Measurements from ENCODE around the gene ZNF740. TPM values are rescaled to one million over a fixed set of nuclear protein-coding genes. Genes with fewer than 3 reads are reported as not detected.
A peak's percentile ranks its signal among the peaks of the same experiment; 100 is the strongest.

Gene ZNF740
- total and polyA plus RNA-seq, 10 of the 15 experiments (the other 5 are each of a cell fraction or from before 2014, with no cell fraction given), result 1.4 to 33.6 (median 11.3) TPM

- ChIA-PET SMC1A (ENCODE audit: uncharacterized antibody, unreplicated experiment) (interaction anchor here (0.6 kb wide), 1 partner anchor 71 kb away, joined by 3 read pairs; no protein-coding TSS in a partner anchor), RAD21 (ENCODE audit: unreplicated experiment) (interaction anchor here (1.7 kb wide), 1 partner anchor 34 kb away, joined by 5 read pairs; no protein-coding TSS in a partner anchor), POLR2A (interaction anchor here (0.7 to 2.1 kb wide), 3 partner anchors 9 to 34 kb away, joined by 3 to 6 read pairs (median 4); no protein-coding TSS in a partner anchor), CTCF (interaction anchor here (0.9 to 1.9 kb wide), 6 partner anchors 7 to 95 kb away, joined by 4 to 9 read pairs (median 8); no protein-coding TSS in a partner anchor)
- ATAC-seq, result no peak
- BruUV-seq (replicated peaks), result no TSS peak
- peaks cover 47 to 74% of the 10 kb centered on the region in 2 experiments for H3K36me3 ChIP-seq (ENCODE audit: control insufficient read depth in 2 of 2, insufficient read depth in 2 of 2, low read length in 1 of 2)
- H2AFZ ChIP-seq (ENCODE audit: control insufficient read depth, low read depth, low read length), result no peak overlapping the region
- H3K9ac ChIP-seq (ENCODE audit: control insufficient read depth, insufficient read depth, low read length), result no peak overlapping the region
- no peak overlapping the region for H3K4me2 ChIP-seq (ENCODE audit: control insufficient read depth, insufficient read depth)
- FAIRE-seq, result no peak
- H3K79me2 ChIP-seq (ENCODE audit: control insufficient read depth, insufficient read depth, low read length), result peaks cover 4% of the 10 kb centered on the region
- H3K4me1 ChIP-seq (ENCODE audit: control insufficient read depth, insufficient read depth, low read length), result peaks cover 12% of the 10 kb centered on the region
- H3K27me3 ChIP-seq (replicated peaks in 1 of 2; ENCODE audit: control insufficient read depth in 2 of 2, insufficient read depth in 2 of 2, low read length in 1 of 2), result no peaks in the 10 kb centered on the region
- H3K4me3 ChIP-seq, result no peak overlapping the region
- TF ChIP-seq, protein P1, sequence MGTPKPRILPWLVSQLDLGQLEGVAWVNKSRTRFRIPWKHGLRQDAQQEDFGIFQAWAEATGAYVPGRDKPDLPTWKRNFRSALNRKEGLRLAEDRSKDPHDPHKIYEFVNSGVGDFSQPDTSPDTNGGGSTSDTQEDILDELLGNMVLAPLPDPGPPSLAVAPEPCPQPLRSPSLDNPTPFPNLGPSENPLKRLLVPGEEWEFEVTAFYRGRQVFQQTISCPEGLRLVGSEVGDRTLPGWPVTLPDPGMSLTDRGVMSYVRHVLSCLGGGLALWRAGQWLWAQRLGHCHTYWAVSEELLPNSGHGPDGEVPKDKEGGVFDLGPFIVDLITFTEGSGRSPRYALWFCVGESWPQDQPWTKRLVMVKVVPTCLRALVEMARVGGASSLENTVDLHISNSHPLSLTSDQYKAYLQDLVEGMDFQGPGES (IDR thresholded peaks at IDR 0.05), result no peak
- TF ChIP-seq MTA3 (IDR thresholded peaks at IDR 0.05; ENCODE audit: borderline replicate concordance, low read length) (peak; percentile 32; the same call in 1 of the 2 replicates), POLR2A (IDR thresholded peaks at IDR 0.05; ENCODE audit: low read depth, low read length) (peak; percentile 62)
- H3K27ac ChIP-seq (ENCODE audit: control insufficient read depth, insufficient read depth), result no peak overlapping the region
- DNase-seq (ENCODE audit: low read depth, low spot score), result no peak
- intact Hi-C loops (cut with micrococcal nuclease; ENCODE audit: unreplicated experiment) (no loop called here), in situ Hi-C loops (cut with MboI) (no loop called here)
- 83% methylated on average over 11 of the region's 11 CpGs for WGBS (ENCODE audit: insufficient coverage, insufficient replicate concordance, low lambda C conversion rate, missing lambda C conversion rate)
- H3K9me3 ChIP-seq (replicated peaks; ENCODE audit: control insufficient read depth, insufficient read depth, low read length), result no peaks in the 10 kb centered on the region
- H4K20me1 ChIP-seq (ENCODE audit: control insufficient read depth, insufficient read depth), result no peaks in the 10 kb centered on the region
Measured at GRCh38 chr12:53193985-53194716, 13.6 kb downstream of the ZNF740 start.

GRCh38 chr12:53194973-53195372 is 14.5 kb downstream of the ZNF740 start:
- peaks cover 51 to 74% of the 10 kb centered on the region in 2 experiments for H3K36me3 ChIP-seq (ENCODE audit: control insufficient read depth in 2 of 2, insufficient read depth in 2 of 2, low read length in 1 of 2)

More at GRCh38 chr12:53194973-53195372, 14.5 kb downstream of the ZNF740 start:
- 100% methylated on average over 1 of the region's 1 CpG for WGBS (ENCODE audit: insufficient coverage, insufficient replicate concordance, low lambda C conversion rate, missing lambda C conversion rate)
- RAD21 ChIA-PET (ENCODE audit: unreplicated experiment), result interaction anchor here (1.2 to 1.7 kb wide), 2 partner anchors 14 to 35 kb away, joined by 4 to 5 read pairs; no protein-coding TSS in a partner anchor
- Histone ChIP-seq H4K20me1 (ENCODE audit: control insufficient read depth, insufficient read depth) (no peaks in the 10 kb centered on the region), H3K27me3 (replicated peaks in 1 of 2; ENCODE audit: control insufficient read depth in 2 of 2, insufficient read depth in 2 of 2, low read length in 1 of 2) (no peaks in the 10 kb centered on the region), H3K4me1 (ENCODE audit: control insufficient read depth, insufficient read depth, low read length) (peaks cover 17% of the 10 kb centered on the region), H3K4me3 (no peak overlapping the region), H3K9me3 (replicated peaks; ENCODE audit: control insufficient read depth, insufficient read depth, low read length) (no peaks in the 10 kb centered on the region), H2AFZ (ENCODE audit: control insufficient read depth, low read depth, low read length) (no peak overlapping the region), H3K4me2 (ENCODE audit: control insufficient read depth, insufficient read depth) (no peak overlapping the region), H3K9ac (ENCODE audit: control insufficient read depth, insufficient read depth, low read length) (no peak overlapping the region), H3K79me2 (ENCODE audit: control insufficient read depth, insufficient read depth, low read length) (peaks cover 9% of the 10 kb centered on the region), H3K27ac (ENCODE audit: control insufficient read depth, insufficient read depth) (no peak overlapping the region)
- intact Hi-C loops (cut with micrococcal nuclease; ENCODE audit: unreplicated experiment) (no loop called here), in situ Hi-C loops (cut with MboI) (no loop called here)
- POLR2A ChIA-PET, result interaction anchor here (0.6 to 2.1 kb wide), 4 partner anchors 8 to 64 kb away, joined by 3 to 6 read pairs (median 3); no protein-coding TSS in a partner anchor
- TF ChIP-seq RELA (IDR thresholded peaks at IDR 0.05; ENCODE audit: borderline replicate concordance, partially characterized antibody) (no peak), ZNF274 (IDR thresholded peaks at IDR 0.05; ENCODE audit: insufficient read depth, insufficient read length) (no peak), NR2F1 (conservative IDR thresholded peaks at IDR 0.05) (no peak), HDGF (IDR thresholded peaks at IDR 0.05) (no peak)
- no peak for FAIRE-seq
- SMC1A ChIA-PET (ENCODE audit: uncharacterized antibody, unreplicated experiment), result interaction anchor here (0.9 to 1.4 kb wide), 4 partner anchors 14 to 35 kb away, joined by 3 to 6 read pairs (median 6); partner anchors contain the start of genes CSAD and ZNF740
- CTCF ChIA-PET, result interaction anchor here (0.9 to 1.9 kb wide), 8 partner anchors 8 to 96 kb away, joined by 3 to 9 read pairs (median 6); no protein-coding TSS in a partner anchor
- no peak for ATAC-seq
- no peak for DNase-seq (ENCODE audit: low read depth, low spot score)
- no TSS peak for BruUV-seq (replicated peaks)

Measured in GM12878 (cell line).